HG02571 (cell line): ENCODE data around the gene KLK15.

Experiments used
- ATAC-seq: cut with Tn5 transposase; IDR thresholded peaks from one replicate; pipeline ENCODE4 v1.9.1; 2021; ENCODE audit warnings: mild to moderate bottlenecking, moderate library complexity; ENCODE audit not compliant: unreplicated experiment

The KLK15 gene

GRCh38 chr19:50844296-50844935, 11.0 kb upstream of the KLK15 start:
- no peak for ATAC-seq

- ATAC-seq = no peak
Measured at GRCh38 chr19:50843701-50844221, 10.4 kb upstream of the KLK15 start.

- ATAC-seq = no peak
Measured at GRCh38 chr19:50843205-50843604, 9.8 kb upstream of the KLK15 start.

GRCh38 chr19:50842130-50842529, 8.8 kb upstream of the KLK15 start:
- no peak for ATAC-seq

GRCh38 chr19:50839712-50840655, 6.6 kb upstream of the KLK15 start:
- ATAC-seq = no peak

GRCh38 chr19:50838239-50838638, 4.9 kb upstream of the KLK15 start:
- no peak for ATAC-seq

- ATAC-seq = no peak
Measured at GRCh38 chr19:50837300-50837699, 3.9 kb upstream of the KLK15 start.

GRCh38 chr19:50836543-50837195, 3.3 kb upstream of the KLK15 start:
- no peak for ATAC-seq

GRCh38 chr19:50835785-50836542, 2.6 kb upstream of the KLK15 start:
- ATAC-seq = peak; percentile 72

- ATAC-seq = no peak
Measured at GRCh38 chr19:50835103-50835784, 1.9 kb upstream of the KLK15 start.

GRCh38 chr19:50833802-50834167, 411 bp upstream of the KLK15 start:
- ATAC-seq = no peak

- ATAC-seq = no peak
Measured at GRCh38 chr19:50832666-50833065, 708 bp downstream of the KLK15 start.

GRCh38 chr19:50831026-50831396, 2.4 kb downstream of the KLK15 start:
- no peak for ATAC-seq

- ATAC-seq = no peak
Measured at GRCh38 chr19:50830266-50831025, 2.9 kb downstream of the KLK15 start.

- ATAC-seq = no peak
Measured at GRCh38 chr19:50829801-50830200, 3.6 kb downstream of the KLK15 start.

- no peak for ATAC-seq
Measured at GRCh38 chr19:50827476-50827875, 5.9 kb downstream of the KLK15 start.

GRCh38 chr19:50826492-50827240, 6.7 kb downstream of the KLK15 start:
- no peak for ATAC-seq

GRCh38 chr19:50823389-50824042, 9.9 kb downstream of the KLK15 start, which contains the start of gene KLK1:
Gene KLK1, minus strand, starts transcription at chr19:50823787. Its CDS starts 39 bp downstream, at chr19:50823748.
- no peak for ATAC-seq
